ENCODE measurements around the gene UBE4A.

- TF ChIP-seq CEBPB (IDR thresholded peaks at IDR 0.05; ENCODE audit: low read depth, low read length) (no peak), POLR2A (IDR thresholded peaks at IDR 0.05; ENCODE audit: low read depth, low read length) (no peak), CTCF (conservative IDR thresholded peaks at IDR 0.05; ENCODE audit: low read depth, low read length) (no peak), ELK1 (IDR thresholded peaks at IDR 0.05; ENCODE audit: borderline replicate concordance, low read depth, low read length) (no peak), BHLHE40 (IDR thresholded peaks at IDR 0.05; ENCODE audit: low read depth, low read length) (no peak), MAZ (IDR thresholded peaks at IDR 0.05; ENCODE audit: borderline replicate concordance, low read depth, low read length) (no peak), CHD1 (IDR thresholded peaks at IDR 0.05; ENCODE audit: low read depth, low read length) (no peak), SMC3 (IDR thresholded peaks at IDR 0.05; ENCODE audit: low read depth, low read length) (no peak), USF2 (IDR thresholded peaks at IDR 0.05; ENCODE audit: low read depth, low read length) (no peak)
Observed at GRCh38 chr11:118340449-118340848, 19.0 kb upstream of the UBE4A start.
